HAP-1 (cell line): ENCODE data around the gene AFG3L2.

ENCODE experiments used
- DNase-seq, 2 experiments: peaks; one replicate each; pipeline ENCODE4 v3.0.0-alpha.2; 2016 to 2020; ENCODE audit warnings: low spot score in 2 of 2
- H3K27me3 ChIP-seq: fragments of 250-450 bp; sonication (Bioruptor Pico); 2 replicates; pipeline ENCODE4 v1.5.1; 2020; ENCODE audit warnings: low read depth, mild to moderate bottlenecking, moderate library complexity
- H3K36me3 ChIP-seq: fragments of 250-450 bp; sonication (Bioruptor Pico); replicated peaks from 2 replicates; pipeline ENCODE4 v1.5.1; 2020; ENCODE audit warnings: mild to moderate bottlenecking
- H3K4me1 ChIP-seq: fragments of 250-450 bp; sonication (Bioruptor Pico); 2 replicates; pipeline ENCODE4 v1.5.1; 2020; ENCODE audit warnings: mild to moderate bottlenecking
- H3K4me3 ChIP-seq: fragments of 250-450 bp; sonication (Bioruptor Pico); 2 replicates; pipeline ENCODE4 v1.5.1; 2020; ENCODE audit warnings: mild to moderate bottlenecking, moderate library complexity
- H3K9me3 ChIP-seq: fragments of 250-450 bp; sonication (Bioruptor Pico); 2 replicates; pipeline ENCODE4 v1.5.1; 2020; ENCODE audit warnings: mild to moderate bottlenecking, moderate library complexity
- in situ Hi-C: fragments of 300-500 bp; cut with MboI; formaldehyde crosslinking; loops from 3 replicates; pipeline ENCODE4 v1.14.3; 2020; ENCODE audit warnings: low sequenced_read_pairs, inconsistent platforms, mixed read lengths

Gene AFG3L2

GRCh38 chr18:12318857-12319256, 58.2 kb downstream of the AFG3L2 start:
- peaks cover 53% of the 10 kb centered on the region for H3K36me3 ChIP-seq
- no peaks in the 10 kb centered on the region for H3K4me1 ChIP-seq
- no peak for DNase-seq
- in situ Hi-C loops = no loop called here
- no peak overlapping the region for H3K4me3 ChIP-seq
- no peaks in the 10 kb centered on the region for H3K9me3 ChIP-seq
- H3K27me3 ChIP-seq = no peaks in the 10 kb centered on the region

GRCh38 chr18:12318334-12318697, 58.7 kb downstream of the AFG3L2 start:
- peaks cover 56% of the 10 kb centered on the region for H3K36me3 ChIP-seq

GRCh38 chr18:12317664-12318333, 59.2 kb downstream of the AFG3L2 start:
- H3K4me3 ChIP-seq = no peak overlapping the region
- no peak for DNase-seq
- H3K36me3 ChIP-seq = peaks cover 57% of the 10 kb centered on the region
- in situ Hi-C loops = no loop called here
- H3K27me3 ChIP-seq = no peaks in the 10 kb centered on the region
- H3K9me3 ChIP-seq = no peaks in the 10 kb centered on the region
- no peaks in the 10 kb centered on the region for H3K4me1 ChIP-seq

More at GRCh38 chr18:12318334-12318697, 58.7 kb downstream of the AFG3L2 start:
- DNase-seq = no peak
- no peaks in the 10 kb centered on the region for H3K27me3 ChIP-seq
- in situ Hi-C loops = no loop called here
- H3K4me1 ChIP-seq = no peaks in the 10 kb centered on the region
- H3K9me3 ChIP-seq = no peaks in the 10 kb centered on the region
- H3K4me3 ChIP-seq = no peak overlapping the region

GRCh38 chr18:12315911-12316310, 61.1 kb downstream of the AFG3L2 start:
- in situ Hi-C loops = no loop called here
- no peak for DNase-seq
- H3K4me3 ChIP-seq = no peak overlapping the region
- H3K27me3 ChIP-seq = no peaks in the 10 kb centered on the region
- peaks cover 60% of the 10 kb centered on the region for H3K36me3 ChIP-seq
- H3K9me3 ChIP-seq = peaks cover 11% of the 10 kb centered on the region
- H3K4me1 ChIP-seq = no peaks in the 10 kb centered on the region

- Histone ChIP-seq H3K4me1 (no peaks in the 10 kb centered on the region), H3K9me3 (peaks cover 14% of the 10 kb centered on the region)
Measured at GRCh38 chr18:12315490-12315889, 61.5 kb downstream of the AFG3L2 start.

GRCh38 chr18:12314591-12315305, 62.3 kb downstream of the AFG3L2 start:
- in situ Hi-C loops = no loop called here
- H3K4me3 ChIP-seq = no peak overlapping the region
- H3K36me3 ChIP-seq = peaks cover 65% of the 10 kb centered on the region
- DNase-seq = no peak
- peaks cover 1% of the 10 kb centered on the region; the same call in 1 of the 2 replicates for H3K4me1 ChIP-seq
- H3K27me3 ChIP-seq = no peaks in the 10 kb centered on the region
- H3K9me3 ChIP-seq = peaks cover 15% of the 10 kb centered on the region

More at GRCh38 chr18:12315490-12315889, 61.5 kb downstream of the AFG3L2 start:
- Histone ChIP-seq H3K27me3 (no peaks in the 10 kb centered on the region), H3K4me3 (no peak overlapping the region), H3K36me3 (peaks cover 60% of the 10 kb centered on the region)
- in situ Hi-C loops = no loop called here
- no peak for DNase-seq

- no peaks in the 10 kb centered on the region for H3K27me3 ChIP-seq
- peaks cover 65% of the 10 kb centered on the region for H3K36me3 ChIP-seq
- DNase-seq = no peak
- in situ Hi-C loops = no loop called here
- H3K9me3 ChIP-seq = peaks cover 15% of the 10 kb centered on the region
- H3K4me1 ChIP-seq = peaks cover 6% of the 10 kb centered on the region
- no peak overlapping the region for H3K4me3 ChIP-seq
Measured at GRCh38 chr18:12313530-12314245, 63.3 kb downstream of the AFG3L2 start.

GRCh38 chr18:12312976-12313375, 64.1 kb downstream of the AFG3L2 start:
- peaks cover 6% of the 10 kb centered on the region for H3K4me1 ChIP-seq
- no peak for DNase-seq
- in situ Hi-C loops = no loop called here
- peaks cover 61% of the 10 kb centered on the region for H3K36me3 ChIP-seq
- peaks cover 15% of the 10 kb centered on the region for H3K9me3 ChIP-seq
- no peaks in the 10 kb centered on the region for H3K27me3 ChIP-seq
- no peak overlapping the region for H3K4me3 ChIP-seq

GRCh38 chr18:12310762-12311161, 66.3 kb downstream of the AFG3L2 start:
- Histone ChIP-seq H3K4me3 (no peak overlapping the region), H3K4me1 (peaks cover 6% of the 10 kb centered on the region), H3K27me3 (no peaks in the 10 kb centered on the region), H3K36me3 (peaks cover 52% of the 10 kb centered on the region), H3K9me3 (peaks cover 15% of the 10 kb centered on the region)
- DNase-seq = no peak
- in situ Hi-C loops = no loop called here

GRCh38 chr18:12309683-12310198, 67.3 kb downstream of the AFG3L2 start:
- DNase-seq = no peak
- in situ Hi-C loops = no loop called here
- Histone ChIP-seq H3K4me1 (peaks cover 6% of the 10 kb centered on the region), H3K9me3 (peaks cover 15% of the 10 kb centered on the region), H3K4me3 (peak overlapping the region; percentile 63), H3K27me3 (no peaks in the 10 kb centered on the region), H3K36me3 (peaks cover 45% of the 10 kb centered on the region)

- Histone ChIP-seq H3K27me3 (no peaks in the 10 kb centered on the region), H3K9me3 (peaks cover 15% of the 10 kb centered on the region), H3K4me1 (peaks cover 6% of the 10 kb centered on the region), H3K36me3 (peaks cover 40% of the 10 kb centered on the region), H3K4me3 (peak overlapping the region; percentile 63)
- DNase-seq = peak; percentile 55 to 80
- in situ Hi-C loops = no loop called here
Measured at GRCh38 chr18:12308386-12309100, 68.5 kb downstream of the AFG3L2 start.

- in situ Hi-C loops = no loop called here
- peak; percentile 44 to 82 for DNase-seq
Measured at GRCh38 chr18:12307701-12308385, 69.2 kb downstream of the AFG3L2 start, which contains the start of gene TUBB6. Gene TUBB6 (plus strand): TSS chr18:12308241. CDS start chr18:12308293, 52 bp downstream.

More at GRCh38 chr18:12307701-12308385, 69.2 kb downstream of the AFG3L2 start, which contains the start of gene TUBB6:
- peaks cover 33% of the 10 kb centered on the region for H3K36me3 ChIP-seq
- peaks cover 6% of the 10 kb centered on the region for H3K4me1 ChIP-seq
- peaks cover 15% of the 10 kb centered on the region for H3K9me3 ChIP-seq
- H3K4me3 ChIP-seq = peak within 1 kb of the TSS; percentile 63
- no peaks in the 10 kb centered on the region for H3K27me3 ChIP-seq
